Tibial nerve (tissue), 3 donors: Measurements from ENCODE around the gene CAMK2B.

ENCODE experiments used
- CTCF ChIP-seq, 5 experiments: fragments of 200-600 bp in 3 of 5; fragments of 450-650 bp in 2 of 5; sonication (generic) in 3 of 5; IDR thresholded peaks; one replicate each; pipeline ENCODE4 v1.5.1; 2016 to 2019; ENCODE audit warnings: antibody characterized with exemption in 5 of 5, mild to moderate bottlenecking in 3 of 5, moderate library complexity in 2 of 5
- POLR2A ChIP-seq, 2 donors: fragments of 450-650 bp; IDR thresholded peaks; one replicate each; pipeline ENCODE4 v1.6.1; 2017; ENCODE audit warnings: antibody characterized with exemption in 2 of 2, mild to moderate bottlenecking in 2 of 2, moderate library complexity in 2 of 2

DNA sequence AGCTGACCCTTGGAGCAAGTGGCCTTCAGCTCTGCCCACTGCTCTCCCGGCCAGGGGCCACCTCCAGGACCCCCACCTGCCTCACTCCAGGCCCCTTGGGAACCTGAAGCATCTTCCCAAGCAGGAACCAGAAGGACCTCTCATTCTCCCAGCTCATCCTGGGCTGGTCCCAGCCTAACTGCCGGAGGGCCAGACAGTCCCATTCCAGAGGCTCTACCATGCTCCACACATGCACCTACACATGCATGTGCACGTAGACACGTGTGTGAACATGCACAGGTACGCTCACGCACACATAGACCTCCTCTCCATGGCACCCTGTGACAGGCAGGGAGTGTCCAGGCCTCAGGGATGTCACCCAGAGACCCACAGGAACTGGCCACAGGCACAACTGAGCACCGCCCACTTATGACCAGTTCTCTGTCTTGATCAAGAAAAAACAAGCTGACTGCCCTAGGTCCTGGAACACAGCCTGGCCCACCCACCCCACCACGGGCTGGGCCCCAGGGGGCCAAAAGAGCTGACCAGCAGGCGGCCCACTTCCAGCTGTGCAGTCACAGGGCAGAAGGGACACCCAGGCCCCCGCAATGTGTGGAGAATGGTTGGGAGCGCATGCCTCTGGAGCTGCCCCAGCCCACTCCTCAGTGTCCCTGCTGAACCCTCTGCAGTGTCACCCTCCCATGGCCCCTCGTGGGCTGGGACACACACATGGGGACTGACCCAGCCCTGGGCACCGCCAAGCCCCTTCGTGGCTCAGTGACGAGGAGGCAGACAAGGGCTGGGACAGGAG, 43.4 kb downstream of the CAMK2B start:
- TF ChIP-seq CTCF (IDR thresholded peaks at IDR 0.05) (no peak), POLR2A (IDR thresholded peaks at IDR 0.05) (no peak)
